ENCODE data around the gene FRMD5.
A peak's percentile ranks its signal among the peaks of the same experiment; 100 is the strongest.

FRMD5 gene

GRCh38 chr15:43939070-43939469, 256.0 kb downstream of the FRMD5 start:
- TF ChIP-seq CTCF (IDR thresholded peaks at IDR 0.05) (peak; percentile 74), ZFX (IDR thresholded peaks at IDR 0.05; ENCODE audit: borderline replicate concordance) (no peak)
- no peak overlapping the region for H3K27ac ChIP-seq

- H3K27ac ChIP-seq = no peak overlapping the region
- TF ChIP-seq ZFX (IDR thresholded peaks at IDR 0.05; ENCODE audit: borderline replicate concordance) = no peak
- no peak for TF ChIP-seq CTCF (IDR thresholded peaks at IDR 0.05)
Observed at GRCh38 chr15:43934480-43934879, 260.6 kb downstream of the FRMD5 start.

- TF ChIP-seq ZFX (IDR thresholded peaks at IDR 0.05; ENCODE audit: borderline replicate concordance) (no peak), CTCF (IDR thresholded peaks at IDR 0.05) (no peak)
Observed at GRCh38 chr15:43932907-43933306, 262.2 kb downstream of the FRMD5 start.

GRCh38 chr15:43931790-43932435, 263.2 kb downstream of the FRMD5 start:
- no peak overlapping the region for H3K27ac ChIP-seq
- no peak for TF ChIP-seq CTCF (IDR thresholded peaks at IDR 0.05)
- TF ChIP-seq ZFX (IDR thresholded peaks at IDR 0.05; ENCODE audit: borderline replicate concordance) = no peak

More at GRCh38 chr15:43932907-43933306, 262.2 kb downstream of the FRMD5 start:
- H3K27ac ChIP-seq = no peak overlapping the region

- TF ChIP-seq ZFX (IDR thresholded peaks at IDR 0.05; ENCODE audit: borderline replicate concordance) (no peak), CTCF (IDR thresholded peaks at IDR 0.05) (no peak)
- H3K27ac ChIP-seq = no peak overlapping the region
Observed at GRCh38 chr15:43931119-43931518, 264.0 kb downstream of the FRMD5 start.

GRCh38 chr15:43930556-43930955, 264.5 kb downstream of the FRMD5 start:
- H3K27ac ChIP-seq = no peak overlapping the region
- TF ChIP-seq ZFX (IDR thresholded peaks at IDR 0.05; ENCODE audit: borderline replicate concordance) (no peak), CTCF (IDR thresholded peaks at IDR 0.05) (no peak)

GRCh38 chr15:43930079-43930478, 265.0 kb downstream of the FRMD5 start:
- TF ChIP-seq CTCF (IDR thresholded peaks at IDR 0.05) (no peak), ZFX (IDR thresholded peaks at IDR 0.05; ENCODE audit: borderline replicate concordance) (no peak)
- no peak overlapping the region for H3K27ac ChIP-seq
